ENCODE data around the gene ZNF618.

GRCh38 chr9:114054191-114054690, 178.1 kb downstream of the ZNF618 start:
- TF ChIP-seq EZH2 (IDR thresholded peaks at IDR 0.05; ENCODE audit: low read depth, unreplicated experiment) (no peak), CTCF (conservative IDR thresholded peaks at IDR 0.05; ENCODE audit: low read depth in 2 of 2) (no peak), POLR2AphosphoS5 (IDR thresholded peaks at IDR 0.05; ENCODE audit: low read depth) (no peak), ZNF114 (CRISPR knock-in tag; IDR thresholded peaks at IDR 0.05) (no peak), REST (IDR thresholded peaks at IDR 0.05; ENCODE audit: unreplicated experiment) (no peak)
